ENCODE measurements around the gene AKR1A1.
"Not testable (repeated sequence)": the region's sequence is repeated elsewhere in the genome, so short reads cannot be mapped to it uniquely, and the experiment has no call there.

The AKR1A1 gene

DNA sequence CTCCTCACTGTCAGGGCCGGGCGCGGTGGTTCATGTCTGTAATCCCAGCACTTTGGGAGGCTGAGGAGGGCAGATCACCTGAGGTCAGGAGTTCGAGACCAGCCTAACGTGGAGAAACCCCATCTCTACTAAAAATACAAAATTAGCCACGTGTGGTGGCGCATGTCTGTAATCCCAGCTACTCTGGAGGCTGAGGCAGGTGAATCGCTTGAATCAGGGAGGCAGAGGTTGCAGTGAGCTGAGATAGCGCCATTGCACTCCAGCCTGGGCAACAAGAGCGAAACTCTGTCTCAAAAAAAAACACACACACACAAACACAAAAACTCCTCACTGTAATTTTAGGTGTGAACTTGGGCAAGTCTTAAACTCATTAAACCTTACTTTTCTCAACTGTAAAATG, 26.7 kb upstream of the AKR1A1 start:
- not testable (repeated sequence) for DNase-seq (ENCODE audit: low spot score)

DNA sequence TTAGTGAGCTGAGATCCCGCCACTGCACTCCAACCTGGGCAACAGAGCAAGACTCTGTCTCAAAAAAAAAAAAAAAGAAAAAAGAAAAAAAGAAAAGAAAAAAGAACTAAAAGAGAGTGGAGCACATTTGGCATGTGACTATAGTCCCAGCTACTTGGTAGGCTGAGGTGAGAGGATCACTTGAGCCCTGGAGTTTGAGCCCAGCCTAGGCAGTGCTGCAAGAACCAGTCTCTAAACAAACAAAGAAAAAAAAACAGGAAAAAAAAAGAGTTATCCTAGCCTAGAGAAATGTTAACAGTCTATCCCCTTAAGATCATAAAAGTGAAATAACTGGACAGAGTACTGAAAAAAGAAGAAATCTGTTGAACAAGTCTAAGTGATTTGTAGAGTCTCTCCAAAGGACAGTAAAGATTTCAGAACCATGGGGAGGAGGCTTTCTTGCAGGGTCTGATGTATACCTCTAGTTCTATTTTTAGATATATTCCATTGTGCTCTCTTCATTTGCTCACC, 24.4 kb upstream of the AKR1A1 start:
- no peak for DNase-seq (ENCODE audit: low spot score)

GRCh38 chr1:45530632-45531135, 19.9 kb upstream of the AKR1A1 start:
- DNase-seq (ENCODE audit: low spot score): no peak

GRCh38 chr1:45531873-45532272, 18.8 kb upstream of the AKR1A1 start:
- DNase-seq (ENCODE audit: low spot score): no peak

DNA sequence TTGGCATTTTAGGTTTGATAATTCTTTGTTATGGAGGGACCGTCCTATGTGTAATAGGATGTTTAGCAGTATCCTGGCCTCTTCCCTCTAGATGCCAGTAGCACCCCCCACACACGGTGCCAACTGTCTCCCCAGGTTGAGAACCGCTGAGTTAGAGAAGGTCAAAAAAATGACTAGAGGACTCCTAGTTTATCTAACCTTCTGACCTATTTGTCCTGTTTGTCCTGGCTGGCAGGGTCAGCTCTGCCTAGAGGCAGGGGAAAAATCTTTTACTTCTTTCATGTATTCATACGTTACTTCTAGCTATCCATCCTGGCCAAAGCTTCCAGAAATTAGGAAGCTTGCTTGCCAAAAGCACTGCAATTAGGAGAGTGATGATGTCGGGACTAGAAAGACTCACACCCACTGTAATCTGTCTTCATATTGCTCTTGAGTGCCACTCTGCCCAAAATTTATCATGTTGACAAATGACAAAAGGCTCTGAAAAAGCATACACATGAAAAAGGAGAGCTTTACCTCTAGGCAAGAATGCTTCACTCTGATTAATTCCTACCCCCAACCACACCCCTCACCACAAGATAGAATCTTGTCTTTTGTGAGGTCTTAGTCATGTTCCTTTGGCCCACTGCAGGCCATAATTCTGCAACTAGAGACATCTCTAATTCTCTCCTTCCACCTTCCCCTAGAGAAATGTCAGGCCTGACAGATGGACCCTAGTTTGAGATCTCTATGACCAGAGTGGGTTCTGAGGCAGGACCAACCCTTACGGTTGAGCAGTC, 14.4 kb upstream of the AKR1A1 start:
- no peak for DNase-seq (ENCODE audit: low spot score)

DNA sequence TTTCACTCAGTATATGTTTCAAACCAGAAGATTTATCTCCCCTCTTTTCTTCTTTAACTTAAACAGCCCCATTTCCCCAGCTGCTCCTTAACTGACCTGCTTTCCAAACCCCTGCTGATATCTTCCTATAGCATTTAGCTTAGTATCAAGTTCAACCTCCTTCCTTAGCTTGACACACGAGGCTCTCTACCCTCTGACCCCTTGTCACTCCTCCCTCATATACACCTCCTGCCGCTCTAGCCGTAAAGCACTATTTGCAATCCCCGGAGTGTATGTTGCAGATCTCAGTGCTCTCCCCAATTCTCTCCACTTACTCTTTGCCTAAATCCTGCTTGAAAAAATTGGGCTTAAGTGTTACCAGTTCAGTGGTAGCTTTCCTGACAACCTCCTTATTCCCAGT, 13.7 kb upstream of the AKR1A1 start:
- DNase-seq (ENCODE audit: low spot score): no peak

- DNase-seq (ENCODE audit: low spot score): no peak
Measured at GRCh38 chr1:45541193-45541592, 9.4 kb upstream of the AKR1A1 start.

GRCh38 chr1:45542591-45542990, 8.0 kb upstream of the AKR1A1 start:
- no peak for DNase-seq (ENCODE audit: low spot score)

DNA sequence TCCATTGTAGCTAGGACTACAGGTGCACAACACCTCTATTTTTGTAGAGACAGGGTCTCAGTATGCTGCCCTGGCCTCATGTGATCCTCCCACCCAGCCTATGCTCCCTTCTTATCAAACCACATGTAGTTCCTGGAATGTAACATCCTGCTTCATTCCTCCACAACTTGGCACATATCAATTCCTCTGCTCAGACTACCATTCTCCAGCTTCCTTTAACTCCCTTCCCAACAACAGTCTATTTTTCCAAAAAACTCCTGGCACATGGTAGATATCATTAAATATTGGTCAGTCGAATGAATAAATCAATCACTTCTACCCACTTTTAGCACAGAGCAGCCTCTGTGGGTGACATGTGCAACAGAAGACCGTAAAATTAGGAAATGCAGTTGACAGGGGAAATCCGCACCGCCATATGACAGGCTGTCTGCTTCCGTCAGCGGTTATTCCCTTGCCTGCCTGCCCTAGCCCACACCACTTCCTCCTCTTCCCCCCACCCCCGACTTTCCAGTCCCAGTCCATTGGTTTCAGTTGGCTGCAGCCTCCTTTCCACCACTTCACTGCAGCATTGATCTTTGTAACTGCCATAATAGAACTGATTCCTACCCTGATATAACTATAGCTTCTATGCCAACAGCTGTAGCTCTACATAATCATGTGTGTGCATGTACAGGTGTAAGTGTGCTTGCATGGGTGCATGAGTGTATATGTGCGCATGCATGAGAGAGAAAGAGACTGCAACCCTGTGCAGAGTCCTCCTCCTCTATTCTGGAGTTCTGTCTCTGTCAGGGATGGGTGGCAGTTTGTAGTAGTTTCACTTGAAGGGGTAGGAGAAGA, 6.8 kb upstream of the AKR1A1 start:
- DNase-seq (ENCODE audit: low spot score): no peak

GRCh38 chr1:45544530-45544929, 6.1 kb upstream of the AKR1A1 start:
- DNase-seq (ENCODE audit: low spot score): no peak

- no peak for DNase-seq (ENCODE audit: low spot score)
Measured at GRCh38 chr1:45545019-45545493, 5.6 kb upstream of the AKR1A1 start.

GRCh38 chr1:45545553-45546310, 4.9 kb upstream of the AKR1A1 start:
- DNase-seq (ENCODE audit: low spot score): no peak

DNA sequence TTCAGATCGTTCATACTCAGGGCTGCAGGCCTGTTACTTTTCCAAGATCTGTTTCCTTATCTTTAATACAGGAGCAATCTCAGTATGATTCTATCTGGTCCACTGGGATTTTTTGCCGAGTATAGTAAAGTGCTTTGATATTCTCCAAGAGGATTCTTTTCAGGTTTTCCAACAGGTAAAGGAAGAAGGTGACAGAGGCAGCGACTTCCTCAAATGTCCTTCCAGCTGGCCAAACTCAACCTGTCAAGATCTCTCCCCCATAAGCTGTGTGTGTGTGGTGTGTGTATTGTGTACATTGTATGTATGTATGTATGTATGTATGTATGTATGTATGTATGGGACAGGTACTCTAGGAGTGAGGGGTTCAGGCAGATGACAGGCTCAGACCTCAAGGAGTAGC, 1.1 kb downstream of the AKR1A1 start:
- DNase-seq (ENCODE audit: low spot score): no peak

DNA sequence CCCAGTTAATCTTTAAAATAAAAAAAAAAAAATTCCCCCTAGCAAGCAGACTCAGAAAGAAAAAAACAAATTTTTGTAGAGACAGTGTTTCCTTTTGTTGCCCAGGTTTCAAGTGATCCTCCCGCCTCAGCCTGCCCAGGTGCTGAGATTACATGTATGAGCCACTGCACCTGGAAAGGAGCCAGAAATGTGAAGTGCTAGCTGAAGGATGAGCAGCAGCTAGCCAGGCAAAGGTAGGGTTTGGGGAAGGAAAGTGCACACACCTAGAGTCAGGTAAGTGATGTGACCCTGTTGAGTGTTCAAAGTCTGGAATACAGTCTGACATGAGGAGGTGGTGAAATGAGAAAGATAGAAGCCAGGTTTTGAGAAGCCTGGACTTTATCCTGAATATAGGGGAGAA, 1.7 kb downstream of the AKR1A1 start:
- no peak for DNase-seq (ENCODE audit: low spot score)

GRCh38 chr1:45554198-45554597, 3.6 kb downstream of the AKR1A1 start:
- no peak for DNase-seq (ENCODE audit: low spot score)

DNA sequence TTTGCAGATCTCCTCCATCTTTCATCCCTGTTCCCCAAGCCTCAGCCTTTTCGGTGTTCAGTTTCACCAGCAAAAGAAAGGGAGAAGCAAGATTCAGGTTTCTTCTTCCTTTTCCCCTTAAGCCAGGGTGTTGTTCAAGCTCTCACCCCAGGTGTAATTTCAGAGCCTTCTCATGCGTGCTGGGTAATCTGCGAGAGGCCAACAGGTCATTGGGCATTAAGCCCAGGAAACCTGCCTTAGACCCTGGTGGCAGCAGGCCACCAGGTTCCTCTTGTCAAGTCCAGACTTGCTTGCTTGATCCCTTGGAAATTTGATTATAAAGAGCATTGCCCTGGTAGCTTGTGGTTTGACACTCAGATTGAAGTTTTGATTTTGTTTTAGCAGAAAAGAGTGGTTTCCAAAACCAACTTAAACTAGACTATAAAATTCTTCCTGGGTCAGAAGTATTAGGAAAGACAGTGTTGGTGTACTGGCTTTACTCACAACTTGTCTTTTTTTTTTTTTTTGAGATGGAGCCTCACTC, 6.9 kb downstream of the AKR1A1 start:
- DNase-seq (ENCODE audit: low spot score): no peak

GRCh38 chr1:45563843-45564242, 13.2 kb downstream of the AKR1A1 start:
- DNase-seq (ENCODE audit: low spot score): no peak

- no peak for DNase-seq (ENCODE audit: low spot score)
Measured at GRCh38 chr1:45566722-45567121, 16.1 kb downstream of the AKR1A1 start.

GRCh38 chr1:45567911-45568310, 17.3 kb downstream of the AKR1A1 start:
- DNase-seq (ENCODE audit: low spot score): no peak

GRCh38 chr1:45568421-45568820, 17.8 kb downstream of the AKR1A1 start:
- no peak for DNase-seq (ENCODE audit: low spot score)

- DNase-seq (ENCODE audit: low spot score): no peak
Measured at GRCh38 chr1:45569571-45569961, 18.9 kb downstream of the AKR1A1 start.
